AG04449 (cell line): ENCODE data around the gene SND1.
A peak's percentile ranks its signal among the peaks of the same experiment; 100 is the strongest.

Source experiments
- CTCF ChIA-PET: fragments of 350-600 bp; formaldehyde crosslinking; extraction: SDS; loops from one replicate; lab custom pipeline; 2021; ENCODE audit warnings: antibody characterized with exemption; lab: Yijun Ruan, JAX
- POLR2A ChIA-PET: fragments of 400-600, 350-600 bp; formaldehyde crosslinking; extraction: SDS; loops from one replicate; lab custom pipeline; 2020; ENCODE audit warnings: antibody characterized with exemption, inconsistent platforms; lab: Yijun Ruan, JAX
- DNase-seq: peaks from one replicate; pipeline ENCODE4 v3.0.0-alpha.2; 2010; ENCODE audit warnings: low read depth, low spot score
- H3K4me3 ChIP-seq: 2 replicates; pipeline ENCODE4 v1.5.1; 2011; ENCODE audit warnings: low read depth, mild to moderate bottlenecking, control low read depth, low read length
- TF ChIP-seq, protein P1 (sequence below): IDR thresholded peaks from one replicate; pipeline ENCODE4 v1.5.1; 2011; ENCODE audit warnings: mild to moderate bottlenecking, moderate library complexity, low read length, control low read depth, inconsistent platforms; ENCODE audit not compliant: insufficient read depth; ENCODE audit errors: missing control alignments

The SND1 gene

DNA sequence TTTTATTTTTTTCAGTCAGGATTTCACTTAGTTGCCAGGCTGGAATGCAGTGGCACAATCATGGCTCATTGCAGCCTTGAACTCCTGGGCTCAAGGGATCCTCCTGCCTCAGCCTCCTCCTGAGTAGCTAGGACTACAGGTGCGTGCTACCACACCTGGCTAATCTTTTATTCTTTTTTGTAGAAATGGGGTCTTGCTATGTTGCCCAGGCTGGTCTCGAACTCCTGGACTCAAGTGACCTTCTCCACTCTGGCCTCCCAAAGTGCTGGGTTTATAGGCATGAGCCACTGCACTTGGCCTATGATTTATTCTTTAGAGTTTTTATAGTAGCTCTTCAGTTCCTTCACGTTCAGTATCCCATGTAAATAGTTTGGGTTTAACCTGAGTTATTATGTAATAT, 5.5 kb downstream of the SND1 start:
- CTCF ChIA-PET = interaction anchor here (1.0 to 1.6 kb wide), 2 partner anchors 10 to 14 kb away, joined by 3 read pairs; no protein-coding TSS in a partner anchor
- H3K4me3 ChIP-seq = no peak overlapping the region
- POLR2A ChIA-PET = no interaction called here
- TF ChIP-seq, protein P1, sequence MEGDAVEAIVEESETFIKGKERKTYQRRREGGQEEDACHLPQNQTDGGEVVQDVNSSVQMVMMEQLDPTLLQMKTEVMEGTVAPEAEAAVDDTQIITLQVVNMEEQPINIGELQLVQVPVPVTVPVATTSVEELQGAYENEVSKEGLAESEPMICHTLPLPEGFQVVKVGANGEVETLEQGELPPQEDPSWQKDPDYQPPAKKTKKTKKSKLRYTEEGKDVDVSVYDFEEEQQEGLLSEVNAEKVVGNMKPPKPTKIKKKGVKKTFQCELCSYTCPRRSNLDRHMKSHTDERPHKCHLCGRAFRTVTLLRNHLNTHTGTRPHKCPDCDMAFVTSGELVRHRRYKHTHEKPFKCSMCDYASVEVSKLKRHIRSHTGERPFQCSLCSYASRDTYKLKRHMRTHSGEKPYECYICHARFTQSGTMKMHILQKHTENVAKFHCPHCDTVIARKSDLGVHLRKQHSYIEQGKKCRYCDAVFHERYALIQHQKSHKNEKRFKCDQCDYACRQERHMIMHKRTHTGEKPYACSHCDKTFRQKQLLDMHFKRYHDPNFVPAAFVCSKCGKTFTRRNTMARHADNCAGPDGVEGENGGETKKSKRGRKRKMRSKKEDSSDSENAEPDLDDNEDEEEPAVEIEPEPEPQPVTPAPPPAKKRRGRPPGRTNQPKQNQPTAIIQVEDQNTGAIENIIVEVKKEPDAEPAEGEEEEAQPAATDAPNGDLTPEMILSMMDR = no peak
- DNase-seq = no peak

DNA sequence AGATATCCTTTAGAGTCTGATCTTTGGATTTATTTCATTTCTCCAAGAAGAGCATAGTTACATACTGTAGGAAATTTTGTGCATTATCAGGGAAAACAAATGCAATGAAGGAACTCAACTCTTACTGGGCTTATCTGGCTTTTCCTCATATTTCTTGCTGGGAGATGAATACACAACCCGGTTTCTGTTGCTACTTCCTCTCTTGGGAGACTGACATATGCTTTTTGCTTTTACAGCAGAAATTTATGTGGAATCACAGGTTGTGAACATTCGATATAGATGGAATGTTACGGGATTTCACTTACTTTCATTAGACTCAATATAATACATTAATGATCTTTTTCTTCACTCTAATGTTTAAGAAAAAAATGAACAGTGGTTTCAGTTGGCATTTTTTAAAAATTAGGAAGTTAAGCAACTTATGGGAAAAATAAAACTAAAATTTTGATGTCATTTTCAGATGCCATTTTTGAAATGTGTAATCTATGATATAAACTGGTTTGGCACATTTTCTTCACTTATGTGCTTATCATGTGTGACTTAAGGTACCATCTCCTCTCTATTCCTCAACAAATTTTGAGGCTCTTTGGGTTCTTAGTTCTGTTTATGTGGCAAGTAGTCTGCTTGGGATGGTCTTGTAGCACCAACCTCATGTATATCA, 7.1 kb downstream of the SND1 start:
- ChIA-PET POLR2A (no interaction called here), CTCF (no interaction called here)
- TF ChIP-seq, protein P1 = no peak
- no peak for DNase-seq
- H3K4me3 ChIP-seq = no peak overlapping the region

DNA sequence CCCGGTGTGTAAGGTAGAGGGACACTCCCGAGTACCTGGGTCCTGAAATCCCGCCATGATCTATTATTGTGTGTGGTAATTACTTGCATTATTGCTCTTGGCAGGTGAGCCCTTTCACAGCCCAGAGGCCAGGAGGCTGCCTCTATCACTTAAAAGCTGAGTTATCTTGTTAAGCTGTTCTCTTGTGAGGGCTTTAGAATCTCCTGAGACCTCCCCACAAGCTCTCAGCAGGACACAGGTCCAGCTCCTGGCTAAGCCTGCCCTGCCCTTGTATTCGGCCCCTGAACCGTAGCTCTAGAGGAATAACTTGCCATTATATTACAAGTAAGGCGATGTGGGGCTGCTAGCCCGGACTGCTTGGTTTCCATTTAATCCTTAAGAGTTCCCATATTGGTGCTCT, 13.9 kb downstream of the SND1 start:
- ChIA-PET CTCF (interaction anchor here (1.1 to 1.6 kb wide), 4 partner anchors 11 to 544 kb away, joined by 3 to 6 read pairs (median 4); no protein-coding TSS in a partner anchor), POLR2A (no interaction called here)
- TF ChIP-seq, protein P1 = no peak
- no peak for DNase-seq
- H3K4me3 ChIP-seq = no peak overlapping the region

DNA sequence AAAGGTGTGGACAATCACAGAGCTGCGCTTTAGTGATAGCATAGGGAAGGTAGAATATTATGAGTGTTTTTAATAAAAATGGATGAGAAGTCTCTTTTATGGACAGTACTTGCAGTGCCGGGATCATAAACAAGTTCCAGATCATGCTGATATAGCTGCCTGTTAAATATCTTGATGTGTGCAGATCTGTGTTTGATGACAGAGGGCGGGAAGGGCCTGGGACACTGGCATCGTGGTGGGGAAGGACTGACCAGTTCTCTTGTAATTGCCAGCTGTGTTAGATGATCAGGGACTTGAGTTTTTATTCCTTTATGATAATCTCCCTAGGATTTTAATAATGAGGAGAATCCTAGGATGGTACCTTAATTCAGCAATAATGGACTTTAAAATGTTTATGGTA, 14.6 kb downstream of the SND1 start:
- DNase-seq = no peak
- POLR2A ChIA-PET = interaction anchor here (0.7 to 1.0 kb wide), 3 partner anchors 9 to 286 kb away, joined by 3 to 5 read pairs (median 3); no protein-coding TSS in a partner anchor
- no peak overlapping the region for H3K4me3 ChIP-seq
- TF ChIP-seq, protein P1 = no peak
- CTCF ChIA-PET = interaction anchor here (1.0 to 1.6 kb wide), 6 partner anchors 9 to 543 kb away, joined by 3 to 6 read pairs (median 4); no protein-coding TSS in a partner anchor

DNA sequence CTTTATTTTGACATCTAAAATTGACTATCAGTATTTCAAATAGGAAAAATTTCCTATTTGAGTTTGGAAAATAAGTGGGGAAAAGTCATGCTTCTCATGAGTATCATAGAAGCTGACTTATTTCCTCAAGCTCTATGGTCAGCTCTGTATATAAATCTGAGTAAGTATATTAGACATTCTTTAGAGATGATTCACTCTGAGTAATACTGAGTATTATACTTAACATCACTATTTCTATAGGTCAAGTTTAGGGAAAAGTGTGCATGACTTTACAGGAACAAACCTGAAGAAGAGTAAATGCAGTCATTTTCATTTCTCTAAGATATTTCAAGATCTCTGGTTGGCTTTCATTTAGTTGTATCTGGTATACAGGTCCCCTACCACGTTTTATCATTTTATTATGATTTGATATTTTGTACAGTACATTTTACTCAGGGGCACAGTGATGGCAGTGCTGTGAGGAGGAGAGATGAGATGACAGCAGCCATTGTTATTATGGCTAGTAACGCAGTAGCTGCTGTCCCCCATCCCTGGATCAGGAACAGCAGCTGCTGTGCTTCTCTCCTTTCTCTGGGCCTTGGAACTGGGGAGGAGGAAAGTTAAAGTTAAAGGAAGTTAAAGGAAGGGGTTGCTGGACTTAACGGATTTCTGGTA, 15.2 kb downstream of the SND1 start:
- H3K4me3 ChIP-seq = no peak overlapping the region
- peak; percentile 19 for DNase-seq
- TF ChIP-seq, protein P1 = no peak
- CTCF ChIA-PET = interaction anchor here (1.0 to 1.6 kb wide), 6 partner anchors 10 to 543 kb away, joined by 3 to 6 read pairs (median 4); no protein-coding TSS in a partner anchor
- POLR2A ChIA-PET = interaction anchor here (0.7 to 1.0 kb wide), 3 partner anchors 9 to 287 kb away, joined by 3 to 5 read pairs (median 3); no protein-coding TSS in a partner anchor
